GM15510 (cell line): ENCODE measurements around the gene FADS6.

Experiments
- POLR2A ChIP-seq: IDR thresholded peaks from 3 replicates; pipeline ENCODE4 v1.6.1; 2011; ENCODE audit warnings: borderline replicate concordance; ENCODE audit not compliant: insufficient read length; ENCODE audit errors: extremely low read depth

FADS6 gene

GRCh38 chr17:74879308-74879707, 14.1 kb downstream of the FADS6 start:
- TF ChIP-seq POLR2A = no peak

- TF ChIP-seq POLR2A = no peak
Measured at GRCh38 chr17:74878658-74879057, 14.8 kb downstream of the FADS6 start.

GRCh38 chr17:74877592-74878548, 15.6 kb downstream of the FADS6 start:
- no peak for TF ChIP-seq POLR2A

- no peak for TF ChIP-seq POLR2A
Measured at GRCh38 chr17:74875977-74876593, 17.3 kb downstream of the FADS6 start.

GRCh38 chr17:74875155-74875976, 18.1 kb downstream of the FADS6 start:
- TF ChIP-seq POLR2A = no peak

- TF ChIP-seq POLR2A = no peak
Measured at GRCh38 chr17:74874615-74875037, 18.8 kb downstream of the FADS6 start.

GRCh38 chr17:74873874-74874614, 19.4 kb downstream of the FADS6 start:
- TF ChIP-seq POLR2A = no peak

- TF ChIP-seq POLR2A = peak; percentile 95
Measured at GRCh38 chr17:74873037-74873873, 20.2 kb downstream of the FADS6 start.

GRCh38 chr17:74872313-74873036, 21.0 kb downstream of the FADS6 start, which contains the start of gene FDXR:
TSS of gene FDXR (minus strand) at chr17:74872994. CDS start at chr17:74872944, 50 bp downstream.
- peak; percentile 89 for TF ChIP-seq POLR2A

- no peak for TF ChIP-seq POLR2A
Measured at GRCh38 chr17:74871356-74872076, 21.9 kb downstream of the FADS6 start.

- no peak for TF ChIP-seq POLR2A
Measured at GRCh38 chr17:74870512-74870911, 22.9 kb downstream of the FADS6 start.

GRCh38 chr17:74868908-74869255, 24.6 kb downstream of the FADS6 start:
- TF ChIP-seq POLR2A = no peak

GRCh38 chr17:74868251-74868907, 25.1 kb downstream of the FADS6 start:
- no peak for TF ChIP-seq POLR2A
